Measurements from ENCODE around the gene ZNF143.
"Not testable (repeated sequence)": the region's sequence is repeated elsewhere in the genome, so short reads cannot be mapped to it uniquely, and the experiment has no call there.

Gene ZNF143

GRCh38 chr11:9493492-9493891 lies 32.7 kb downstream of the ZNF143 start:
- no peak for DNase-seq
- in situ Hi-C loops (cut with HindIII; ENCODE audit: low pct_ligation_motif_present, low pct_unique_long_range_greater_than_20kb, low sequenced_read_pairs) = no loop called here

DNA sequence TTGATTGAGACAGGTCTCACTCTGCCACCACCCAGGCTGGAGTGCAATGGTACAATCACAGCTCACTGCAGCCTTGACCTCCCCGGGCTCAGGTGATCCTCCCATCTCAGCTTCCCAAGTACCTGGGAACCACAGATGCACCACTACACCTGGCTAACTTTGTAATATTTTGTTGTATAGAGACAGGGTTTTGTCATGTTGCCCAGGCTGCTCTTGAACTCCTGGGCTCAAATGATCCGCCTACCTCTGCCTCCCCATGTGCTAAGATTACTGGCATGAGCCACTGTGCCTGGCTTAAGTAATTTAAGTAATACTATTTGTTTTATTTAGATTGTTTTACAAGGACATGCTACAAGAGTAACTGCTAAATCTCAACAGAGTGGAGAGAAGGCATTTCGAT lies 33.5 kb downstream of the ZNF143 start:
- in situ Hi-C loops (cut with HindIII; ENCODE audit: low pct_ligation_motif_present, low pct_unique_long_range_greater_than_20kb, low sequenced_read_pairs) = no loop called here
- DNase-seq = no peak

GRCh38 chr11:9495803-9496514 lies 35.1 kb downstream of the ZNF143 start:
- DNase-seq = no peak
- in situ Hi-C loops (cut with HindIII; ENCODE audit: low pct_ligation_motif_present, low pct_unique_long_range_greater_than_20kb, low sequenced_read_pairs) = no loop called here

- DNase-seq = no peak
- in situ Hi-C loops (cut with HindIII; ENCODE audit: low pct_ligation_motif_present, low pct_unique_long_range_greater_than_20kb, low sequenced_read_pairs) = no loop called here
Observed at GRCh38 chr11:9498457-9499078, 37.8 kb downstream of the ZNF143 start.

GRCh38 chr11:9506489-9507276 lies 45.9 kb downstream of the ZNF143 start:
- in situ Hi-C loops (cut with HindIII; ENCODE audit: low pct_ligation_motif_present, low pct_unique_long_range_greater_than_20kb, low sequenced_read_pairs) = no loop called here
- DNase-seq = peak; percentile 70

DNA sequence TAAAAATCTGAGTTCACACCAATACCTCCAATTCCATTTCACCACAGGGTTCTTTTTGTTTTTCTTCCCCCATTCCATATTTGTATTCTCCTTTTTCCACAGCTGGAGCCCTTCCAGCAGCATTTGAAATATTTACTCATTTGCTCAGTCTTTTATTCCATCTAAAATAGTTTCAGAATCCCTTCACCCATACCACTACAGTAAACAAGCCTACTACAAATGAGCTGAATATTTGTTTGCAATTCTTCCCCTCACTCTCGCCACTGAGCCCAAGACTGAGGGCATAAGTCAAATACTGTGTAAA lies 46.4 kb downstream of the ZNF143 start:
- no peak for DNase-seq
- in situ Hi-C loops (cut with HindIII; ENCODE audit: low pct_ligation_motif_present, low pct_unique_long_range_greater_than_20kb, low sequenced_read_pairs) = no loop called here

DNA sequence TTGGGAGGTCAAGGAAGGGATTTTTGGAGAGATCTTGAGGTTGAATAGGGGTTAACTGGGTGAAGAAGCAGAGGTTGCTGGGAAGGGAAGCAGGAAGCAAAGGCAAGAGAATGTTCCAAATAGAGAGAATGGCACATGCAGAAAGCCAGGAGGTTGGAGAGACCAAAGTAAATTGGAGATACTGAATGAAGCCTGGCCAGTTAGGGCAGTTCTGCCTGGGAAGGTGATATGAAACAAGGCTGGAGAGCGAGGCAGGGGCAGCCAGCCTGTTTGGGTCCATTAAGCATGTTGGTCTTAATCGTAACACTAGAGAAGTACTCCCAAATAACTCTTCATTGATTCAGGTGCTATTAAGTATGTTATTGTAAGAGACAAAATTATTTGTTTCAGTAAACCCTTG lies 48.2 kb downstream of the ZNF143 start:
- in situ Hi-C loops (cut with HindIII; ENCODE audit: low pct_ligation_motif_present, low pct_unique_long_range_greater_than_20kb, low sequenced_read_pairs) = no loop called here

GRCh38 chr11:9512370-9513019 lies 51.7 kb downstream of the ZNF143 start:
- DNase-seq = no peak
- in situ Hi-C loops (cut with HindIII; ENCODE audit: low pct_ligation_motif_present, low pct_unique_long_range_greater_than_20kb, low sequenced_read_pairs) = no loop called here

More for the DNA sequence above, 48.2 kb downstream of the ZNF143 start:
- DNase-seq = no peak

- DNase-seq; in situ Hi-C loops (cut with HindIII; ENCODE audit: low pct_ligation_motif_present, low pct_unique_long_range_greater_than_20kb, low sequenced_read_pairs): not testable (repeated sequence)
Observed at GRCh38 chr11:9514576-9514975, 53.8 kb downstream of the ZNF143 start.

- in situ Hi-C loops (cut with HindIII; ENCODE audit: low pct_ligation_motif_present, low pct_unique_long_range_greater_than_20kb, low sequenced_read_pairs) = no loop called here
- DNase-seq = no peak
Observed at GRCh38 chr11:9516113-9516512, 55.3 kb downstream of the ZNF143 start.

DNA sequence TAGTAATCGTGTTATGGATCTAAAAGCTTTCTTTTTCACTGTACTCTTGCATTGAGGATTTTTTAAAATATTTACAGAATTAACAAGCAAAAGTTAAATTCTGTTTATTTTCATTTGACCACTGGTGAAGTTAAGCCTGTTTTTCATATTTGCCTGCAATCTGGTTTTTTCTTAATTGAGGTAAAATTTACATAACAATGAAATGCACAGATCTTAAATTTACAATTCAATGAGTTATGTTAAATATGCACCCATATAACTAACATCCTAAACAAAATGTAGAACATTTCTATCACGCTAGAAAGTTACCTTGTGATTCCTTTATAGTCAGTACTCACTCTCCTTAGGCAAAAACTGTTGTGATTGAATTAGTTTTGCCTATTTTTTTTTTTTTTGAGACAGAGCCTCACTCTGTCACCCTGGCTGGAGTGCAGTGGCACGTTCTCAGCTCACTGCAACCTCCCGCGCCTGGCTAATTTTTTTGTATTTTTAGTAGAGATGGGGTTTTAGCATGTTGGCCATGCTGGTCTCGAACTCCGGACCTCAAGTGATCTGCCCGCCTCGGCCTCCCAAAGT lies 58.1 kb downstream of the ZNF143 start:
- in situ Hi-C loops (cut with HindIII; ENCODE audit: low pct_ligation_motif_present, low pct_unique_long_range_greater_than_20kb, low sequenced_read_pairs) = no loop called here
- no peak for DNase-seq

GRCh38 chr11:9524001-9524400 lies 63.2 kb downstream of the ZNF143 start:
- no peak for DNase-seq
- in situ Hi-C loops (cut with HindIII; ENCODE audit: low pct_ligation_motif_present, low pct_unique_long_range_greater_than_20kb, low sequenced_read_pairs) = no loop called here

GRCh38 chr11:9525116-9525515 lies 64.3 kb downstream of the ZNF143 start:
- no peak for DNase-seq
- in situ Hi-C loops (cut with HindIII; ENCODE audit: low pct_ligation_motif_present, low pct_unique_long_range_greater_than_20kb, low sequenced_read_pairs) = no loop called here

GRCh38 chr11:9527481-9528135 lies 66.8 kb downstream of the ZNF143 start:
- in situ Hi-C loops (cut with HindIII; ENCODE audit: low pct_ligation_motif_present, low pct_unique_long_range_greater_than_20kb, low sequenced_read_pairs) = no loop called here
- no peak for DNase-seq

DNA sequence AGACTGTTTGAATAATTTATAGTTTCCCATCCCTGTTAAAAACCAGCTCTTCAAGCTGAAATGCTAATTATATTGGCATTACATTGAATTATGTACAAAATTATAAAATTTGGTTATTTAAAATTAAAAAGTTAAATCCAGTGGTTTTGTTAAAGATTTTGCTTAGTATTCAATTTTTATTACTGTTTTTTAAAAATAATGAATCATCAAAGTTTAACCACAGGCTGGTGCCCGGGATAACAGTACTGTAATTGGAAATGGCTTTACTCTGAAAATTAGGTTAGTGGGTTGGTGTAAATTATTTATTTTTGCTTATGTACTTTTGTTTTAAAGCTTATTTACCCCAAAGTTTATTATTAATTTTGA lies 67.3 kb downstream of the ZNF143 start:
- DNase-seq = no peak
- in situ Hi-C loops (cut with HindIII; ENCODE audit: low pct_ligation_motif_present, low pct_unique_long_range_greater_than_20kb, low sequenced_read_pairs) = no loop called here

DNA sequence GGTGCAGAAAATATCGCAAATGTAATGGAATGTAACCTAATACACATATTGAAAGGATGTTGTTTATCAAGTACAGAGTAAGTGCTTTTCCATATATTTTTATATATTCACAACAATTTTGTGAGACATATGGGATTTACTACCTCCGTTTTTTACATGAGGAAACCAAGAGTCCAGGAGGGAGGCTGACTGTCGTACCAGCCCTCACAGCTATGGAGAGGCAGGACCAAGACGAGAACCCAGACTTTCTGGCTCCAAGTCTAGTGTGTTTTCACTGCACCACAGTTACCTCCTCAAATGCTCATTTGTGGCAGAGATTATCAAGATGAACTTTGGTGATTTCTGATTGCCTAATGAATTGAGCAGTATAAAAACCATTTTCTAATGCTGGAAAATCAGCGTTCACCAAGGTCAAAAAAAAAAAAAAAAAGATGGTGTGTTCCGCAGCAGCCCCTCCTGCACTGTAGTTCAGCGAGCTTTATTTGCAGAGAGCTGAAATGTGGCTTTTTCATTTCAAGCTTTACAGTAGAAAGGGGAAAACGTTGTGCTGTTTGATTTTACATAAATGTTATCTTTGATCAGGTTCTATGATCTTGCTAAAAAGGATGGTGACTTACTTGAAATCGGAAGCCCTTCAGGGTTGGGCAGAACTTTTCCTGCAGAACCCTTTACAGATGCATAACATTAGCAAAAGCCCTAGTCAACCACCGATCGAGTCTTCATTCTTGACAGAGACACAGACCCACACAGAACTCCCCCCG lies 67.9 kb downstream of the ZNF143 start:
- in situ Hi-C loops (cut with HindIII; ENCODE audit: low pct_ligation_motif_present, low pct_unique_long_range_greater_than_20kb, low sequenced_read_pairs) = no loop called here
- no peak for DNase-seq

DNA sequence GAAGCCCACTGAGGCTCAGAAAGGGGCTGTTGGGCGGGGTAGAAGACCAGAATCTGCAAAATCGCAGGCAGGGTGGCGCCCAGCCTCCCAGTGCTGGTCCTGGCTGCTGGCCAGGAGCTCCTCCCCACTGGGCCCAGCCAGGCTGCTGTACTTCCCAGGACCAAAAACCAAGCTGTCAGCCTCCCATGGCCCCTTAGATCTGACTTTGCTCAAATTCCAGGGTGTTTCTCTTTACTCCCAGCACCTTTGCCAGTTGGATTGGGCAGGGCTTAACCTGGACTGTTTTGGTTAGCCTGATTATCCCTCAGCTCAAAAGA lies 68.5 kb downstream of the ZNF143 start:
- DNase-seq = no peak
- in situ Hi-C loops (cut with HindIII; ENCODE audit: low pct_ligation_motif_present, low pct_unique_long_range_greater_than_20kb, low sequenced_read_pairs) = no loop called here

DNA sequence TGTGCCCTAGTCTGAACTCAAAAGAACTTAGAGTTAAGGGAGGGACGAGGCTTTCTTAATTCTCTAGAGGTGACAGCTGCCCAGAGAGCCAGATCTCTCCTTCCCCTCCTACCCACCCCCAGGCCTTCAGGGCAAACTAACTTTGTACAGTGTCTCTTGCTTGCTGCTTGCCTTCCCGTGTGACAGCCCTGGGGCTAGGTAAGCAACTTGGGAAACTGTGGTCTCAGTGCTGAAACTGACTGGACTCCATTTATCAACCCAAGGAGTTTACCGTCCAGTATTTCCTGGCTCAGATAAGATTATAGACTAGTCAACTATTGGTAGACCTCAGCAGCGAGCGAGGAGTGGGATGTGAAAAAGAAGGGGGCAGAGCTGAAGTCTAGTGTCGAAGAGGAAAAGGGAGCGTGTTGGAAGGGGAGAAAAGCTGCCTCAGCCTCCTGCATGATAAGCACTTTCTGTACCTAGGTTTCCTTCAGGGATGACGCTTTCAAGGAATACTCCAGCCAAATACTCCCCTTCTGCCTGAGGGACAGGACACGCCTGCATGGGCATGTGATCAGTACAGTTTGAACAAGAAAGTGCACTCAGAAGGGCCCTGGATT lies 69.3 kb downstream of the ZNF143 start:
- in situ Hi-C loops (cut with HindIII; ENCODE audit: low pct_ligation_motif_present, low pct_unique_long_range_greater_than_20kb, low sequenced_read_pairs) = no loop called here

More for the DNA sequence above, 69.3 kb downstream of the ZNF143 start:
- no peak for DNase-seq

All from ACHN (cell line).